ENCODE measurements around the gene CARS2.
"Not testable (repeated sequence)": the region's sequence is repeated elsewhere in the genome, so short reads cannot be mapped to it uniquely, and the experiment has no call there.

The CARS2 gene

GRCh38 chr13:110662777-110663443, 43.0 kb downstream of the CARS2 start:
- no peaks in the 10 kb centered on the region for H3K27me3 Mint-ChIP-seq
- H3K4me1 Mint-ChIP-seq = peaks cover 15% of the 10 kb centered on the region
- CTCF ChIA-PET = no interaction called here
- no peak overlapping the region for H3K27ac Mint-ChIP-seq
- no peak overlapping the region for H3K4me3 Mint-ChIP-seq
- no peaks in the 10 kb centered on the region for H3K9me3 Mint-ChIP-seq
- DNase-seq = no peak
- peaks cover 76% of the 10 kb centered on the region for H3K36me3 Mint-ChIP-seq

- no peaks in the 10 kb centered on the region for H3K9me3 Mint-ChIP-seq
- no peaks in the 10 kb centered on the region for H3K27me3 Mint-ChIP-seq
- no peak for DNase-seq
- no peak overlapping the region for H3K4me3 Mint-ChIP-seq
- peaks cover 22% of the 10 kb centered on the region for H3K4me1 Mint-ChIP-seq
- CTCF ChIA-PET = interaction anchor here (0.9 kb wide), 1 partner anchor 21 kb away, joined by 3 read pairs; no protein-coding TSS in a partner anchor
- peaks cover 74% of the 10 kb centered on the region for H3K36me3 Mint-ChIP-seq
- no peak overlapping the region for H3K27ac Mint-ChIP-seq
Observed at GRCh38 chr13:110662091-110662490, 43.8 kb downstream of the CARS2 start.

DNA sequence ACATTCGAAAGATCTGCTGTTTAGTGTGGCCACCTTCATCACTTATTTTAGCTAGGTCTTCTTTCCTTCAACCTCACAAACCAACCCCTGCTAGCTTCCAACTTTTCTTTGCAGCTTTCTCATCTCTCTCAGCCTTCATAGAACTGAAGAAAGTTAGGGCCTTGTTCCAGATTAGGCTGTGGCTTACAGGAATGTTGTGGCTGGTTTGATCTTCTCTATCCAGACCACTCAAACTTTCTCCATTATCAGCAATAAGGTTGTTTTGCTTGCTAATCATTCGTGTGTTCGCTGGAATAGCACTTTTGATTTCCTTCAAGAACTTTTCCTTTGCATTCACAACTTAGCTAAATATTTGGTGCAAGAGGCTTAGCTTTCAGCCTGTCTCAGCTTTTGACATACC, 44.7 kb downstream of the CARS2 start:
- H3K27ac Mint-ChIP-seq = no peak overlapping the region
- CTCF ChIA-PET = interaction anchor here (0.9 kb wide), 2 partner anchors 15 to 22 kb away, joined by 3 read pairs; no protein-coding TSS in a partner anchor
- H3K27me3 Mint-ChIP-seq = no peaks in the 10 kb centered on the region
- H3K36me3 Mint-ChIP-seq = peaks cover 70% of the 10 kb centered on the region
- H3K9me3 Mint-ChIP-seq = no peaks in the 10 kb centered on the region
- peaks cover 23% of the 10 kb centered on the region for H3K4me1 Mint-ChIP-seq
- DNase-seq = no peak
- no peak overlapping the region for H3K4me3 Mint-ChIP-seq

GRCh38 chr13:110658218-110658911, 47.6 kb downstream of the CARS2 start:
- CTCF ChIA-PET, H3K27me3 Mint-ChIP-seq, H3K4me3 Mint-ChIP-seq, H3K9me3 Mint-ChIP-seq, DNase-seq: not testable (repeated sequence)
- peaks cover 57% of the 10 kb centered on the region for H3K36me3 Mint-ChIP-seq
- peak overlapping the region; percentile 0 for H3K27ac Mint-ChIP-seq
- H3K4me1 Mint-ChIP-seq = peaks cover 25% of the 10 kb centered on the region

- no peaks in the 10 kb centered on the region for H3K27me3 Mint-ChIP-seq
- no peak overlapping the region for H3K4me3 Mint-ChIP-seq
- no peaks in the 10 kb centered on the region for H3K9me3 Mint-ChIP-seq
- peaks cover 50% of the 10 kb centered on the region for H3K36me3 Mint-ChIP-seq
- CTCF ChIA-PET = no interaction called here
- H3K27ac Mint-ChIP-seq = no peak overlapping the region
- H3K4me1 Mint-ChIP-seq = peaks cover 27% of the 10 kb centered on the region
- DNase-seq = no peak
Observed at GRCh38 chr13:110657196-110657595, 48.7 kb downstream of the CARS2 start.

- H3K4me1 Mint-ChIP-seq = peaks cover 22% of the 10 kb centered on the region
- no peak for DNase-seq
- CTCF ChIA-PET = no interaction called here
- no peaks in the 10 kb centered on the region for H3K27me3 Mint-ChIP-seq
- H3K27ac Mint-ChIP-seq = no peak overlapping the region
- peaks cover 39% of the 10 kb centered on the region for H3K36me3 Mint-ChIP-seq
- H3K4me3 Mint-ChIP-seq = no peak overlapping the region
- H3K9me3 Mint-ChIP-seq = no peaks in the 10 kb centered on the region
Observed at GRCh38 chr13:110653851-110654250, 52.1 kb downstream of the CARS2 start.

DNA sequence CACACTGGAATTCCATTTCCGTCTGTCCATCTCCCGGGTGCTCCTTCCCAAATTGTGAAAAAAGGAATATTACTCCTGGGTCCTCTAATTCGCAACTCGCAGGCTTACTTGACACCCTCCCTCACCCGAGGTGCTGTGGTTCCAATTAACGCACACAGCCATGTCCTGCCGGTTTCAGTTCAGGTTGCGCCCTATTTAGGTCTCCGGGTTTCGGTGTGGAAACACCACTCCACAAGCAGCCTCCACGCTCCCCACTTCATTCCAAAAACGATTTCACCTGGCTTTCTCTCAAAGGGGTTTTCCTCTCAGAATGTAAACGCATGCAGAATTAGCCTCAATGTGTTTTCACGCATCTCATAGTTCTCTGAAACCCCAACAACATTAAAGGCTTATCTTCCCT, 52.6 kb downstream of the CARS2 start:
- Mint-ChIP-seq H3K4me3 (no peak overlapping the region), H3K27me3 (no peaks in the 10 kb centered on the region), H3K36me3 (peaks cover 38% of the 10 kb centered on the region), H3K4me1 (peaks cover 16% of the 10 kb centered on the region), H3K9me3 (no peaks in the 10 kb centered on the region), H3K27ac (no peak overlapping the region)
- CTCF ChIA-PET = no interaction called here
- DNase-seq = no peak

GRCh38 chr13:110652764-110653163, 53.2 kb downstream of the CARS2 start:
- Mint-ChIP-seq H3K9me3 (no peaks in the 10 kb centered on the region), H3K27ac (no peak overlapping the region), H3K27me3 (no peaks in the 10 kb centered on the region), H3K4me3 (no peak overlapping the region), H3K4me1 (peaks cover 11% of the 10 kb centered on the region), H3K36me3 (peaks cover 32% of the 10 kb centered on the region)
- CTCF ChIA-PET = interaction anchor here (1.4 kb wide), 1 partner anchor 31 kb away, joined by 4 read pairs; no protein-coding TSS in a partner anchor
- DNase-seq = no peak

GRCh38 chr13:110652231-110652730, 53.6 kb downstream of the CARS2 start:
- H3K36me3 Mint-ChIP-seq = peaks cover 31% of the 10 kb centered on the region
- H3K27ac Mint-ChIP-seq = no peak overlapping the region
- DNase-seq = no peak
- no peak overlapping the region for H3K4me3 Mint-ChIP-seq
- peaks cover 7% of the 10 kb centered on the region for H3K4me1 Mint-ChIP-seq
- no peaks in the 10 kb centered on the region for H3K9me3 Mint-ChIP-seq
- CTCF ChIA-PET = interaction anchor here (1.4 kb wide), 1 partner anchor 31 kb away, joined by 4 read pairs; no protein-coding TSS in a partner anchor
- no peaks in the 10 kb centered on the region for H3K27me3 Mint-ChIP-seq

DNA sequence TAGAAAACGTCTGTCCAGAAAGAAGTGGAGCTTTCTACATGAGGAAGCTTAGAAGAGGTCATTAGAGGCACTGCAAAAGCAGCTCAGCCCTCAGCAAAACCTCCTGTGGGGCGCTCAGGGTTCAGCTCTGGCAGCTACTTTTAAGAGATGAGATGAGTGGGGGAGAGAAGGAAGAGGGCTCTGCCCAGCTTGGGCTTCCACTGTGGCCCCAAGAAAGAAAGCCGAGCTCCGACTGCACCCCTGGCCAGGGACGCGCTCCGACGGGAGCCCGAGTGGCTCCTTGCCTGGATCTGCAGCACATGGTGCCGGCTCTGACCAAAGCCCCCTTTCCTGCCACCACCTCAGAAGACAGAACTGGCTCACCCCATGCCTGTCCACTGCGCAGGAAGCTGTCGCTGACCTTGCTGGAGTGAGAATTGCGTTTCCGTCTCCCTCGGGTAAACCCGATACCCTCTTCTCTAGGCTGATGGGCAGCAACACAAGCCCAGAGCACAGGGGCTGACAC, 54.1 kb downstream of the CARS2 start:
- H3K4me3 Mint-ChIP-seq = no peak overlapping the region
- H3K27me3 Mint-ChIP-seq = no peaks in the 10 kb centered on the region
- no peak overlapping the region for H3K27ac Mint-ChIP-seq
- no peaks in the 10 kb centered on the region for H3K9me3 Mint-ChIP-seq
- H3K36me3 Mint-ChIP-seq = peaks cover 30% of the 10 kb centered on the region
- H3K4me1 Mint-ChIP-seq = peaks cover 5% of the 10 kb centered on the region
- DNase-seq = no peak
- CTCF ChIA-PET = interaction anchor here (1.4 kb wide), 1 partner anchor 31 kb away, joined by 4 read pairs; no protein-coding TSS in a partner anchor

GRCh38 chr13:110651271-110651670, 54.6 kb downstream of the CARS2 start:
- Mint-ChIP-seq H3K4me1 (peaks cover 4% of the 10 kb centered on the region), H3K4me3 (no peak overlapping the region), H3K27me3 (no peaks in the 10 kb centered on the region), H3K9me3 (no peaks in the 10 kb centered on the region), H3K36me3 (peaks cover 29% of the 10 kb centered on the region), H3K27ac (no peak overlapping the region)
- CTCF ChIA-PET = interaction anchor here (1.4 kb wide), 1 partner anchor 32 kb away, joined by 4 read pairs; no protein-coding TSS in a partner anchor
- DNase-seq = no peak

GRCh38 chr13:110650436-110650835, 55.5 kb downstream of the CARS2 start:
- H3K9me3 Mint-ChIP-seq = no peaks in the 10 kb centered on the region
- CTCF ChIA-PET = no interaction called here
- H3K27ac Mint-ChIP-seq = no peak overlapping the region
- no peak for DNase-seq
- H3K27me3 Mint-ChIP-seq = no peaks in the 10 kb centered on the region
- peaks cover 2% of the 10 kb centered on the region for H3K4me1 Mint-ChIP-seq
- no peak overlapping the region for H3K4me3 Mint-ChIP-seq
- H3K36me3 Mint-ChIP-seq = peaks cover 24% of the 10 kb centered on the region

DNA sequence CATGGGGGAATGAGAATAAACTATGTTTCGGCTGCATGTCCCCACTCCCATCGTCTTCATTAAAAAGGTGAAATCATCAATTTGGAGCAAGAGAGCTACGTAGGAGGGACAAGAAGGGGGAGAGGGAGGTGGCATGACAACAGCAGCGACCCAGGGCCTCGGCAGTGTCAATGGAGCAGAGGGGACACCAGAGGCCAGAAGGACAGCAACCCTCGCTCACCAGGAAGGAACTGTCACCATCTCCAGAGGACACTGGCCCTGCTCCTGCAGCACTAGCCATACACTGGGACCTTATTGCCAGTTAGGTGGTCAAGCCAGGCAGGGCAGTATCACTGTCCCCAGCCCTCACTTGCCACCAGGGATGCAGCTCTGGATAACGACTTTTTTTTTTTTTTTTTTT, 56.4 kb downstream of the CARS2 start:
- no peak overlapping the region for H3K27ac Mint-ChIP-seq
- CTCF ChIA-PET = no interaction called here

DNA sequence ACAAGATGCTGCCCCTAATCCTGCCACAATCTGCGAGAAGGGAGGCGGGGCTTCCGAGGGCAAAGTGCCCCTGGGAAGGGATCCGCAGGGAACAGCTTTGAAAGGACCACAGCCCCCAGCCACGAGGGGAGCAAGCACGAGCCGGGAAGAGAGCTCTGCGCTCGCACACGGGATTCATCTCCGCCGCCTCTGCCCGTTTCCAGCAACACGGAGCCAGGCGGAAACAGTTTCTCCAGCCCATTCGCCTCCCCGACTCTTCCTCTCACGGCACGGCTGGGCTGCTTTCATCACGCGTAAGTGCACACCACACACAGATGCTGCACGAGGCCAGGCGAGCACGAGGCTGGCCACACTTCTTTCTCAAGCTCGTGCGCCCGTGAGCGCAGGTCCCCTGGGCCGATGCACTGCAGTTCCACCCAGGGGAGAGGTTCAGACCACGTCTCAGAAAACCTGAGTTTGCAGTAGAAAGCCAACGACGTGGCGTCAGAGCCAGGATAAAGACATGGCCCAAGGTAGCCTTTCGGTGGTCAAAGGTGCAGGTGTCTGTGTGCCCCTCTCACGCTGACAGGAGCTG, 57.0 kb downstream of the CARS2 start:
- Mint-ChIP-seq H3K4me1 (peaks cover 8% of the 10 kb centered on the region), H3K4me3 (no peak overlapping the region), H3K27ac (no peak overlapping the region), H3K9me3 (no peaks in the 10 kb centered on the region), H3K27me3 (no peaks in the 10 kb centered on the region), H3K36me3 (peaks cover 20% of the 10 kb centered on the region)
- CTCF ChIA-PET = no interaction called here
- no peak for DNase-seq

More for the DNA sequence above, 56.4 kb downstream of the CARS2 start:
- H3K36me3 Mint-ChIP-seq = peaks cover 18% of the 10 kb centered on the region
- peaks cover 4% of the 10 kb centered on the region for H3K4me1 Mint-ChIP-seq
- DNase-seq = no peak
- no peaks in the 10 kb centered on the region for H3K9me3 Mint-ChIP-seq
- no peaks in the 10 kb centered on the region for H3K27me3 Mint-ChIP-seq
- no peak overlapping the region for H3K4me3 Mint-ChIP-seq

Measured in activated naive CD4-positive, alpha-beta T cell treated with anti-CD3 and anti-CD28 coated beads, Interleukin-2, amount 10 ng/mL, durations not matched to agents 7 days and 5 days (primary cell).